ENCODE measurements around the gene CLEC1A.

DNA sequence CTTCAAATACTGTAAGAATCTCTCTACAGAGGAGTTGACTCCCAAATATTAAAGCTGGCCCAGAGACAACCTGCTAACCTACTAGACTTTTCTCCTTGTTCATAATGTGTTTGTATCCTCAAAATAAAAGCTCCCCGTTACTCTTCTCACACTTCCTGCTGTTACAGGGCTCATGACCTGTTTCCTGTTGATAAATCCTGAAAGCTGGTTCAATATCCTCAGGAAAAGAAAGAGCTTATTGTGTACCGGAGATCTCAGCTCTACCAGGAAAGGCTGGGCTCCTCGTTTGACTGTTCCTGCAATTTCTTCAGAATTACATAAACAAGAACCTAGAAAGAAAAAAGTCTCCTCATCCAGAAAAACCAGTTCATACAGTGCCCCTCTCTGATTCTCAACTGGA lies 30.8 kb downstream of the CLEC1A start:
- TF ChIP-seq CTCF (IDR thresholded peaks at IDR 0.05; ENCODE audit: low read depth, low read length) (no peak), EZH2phosphoT487 (IDR thresholded peaks at IDR 0.05; ENCODE audit: low read depth) (no peak)
